IMR-90 (cell line): Measurements from ENCODE around the gene RRP1B.

Experiments
- MAZ ChIP-seq: IDR thresholded peaks from 2 replicates; pipeline ENCODE4 v1.6.1; 2012; ENCODE audit warnings: low read depth, mild to moderate bottlenecking, low read length, improper control_type of control experiment, moderate library complexity, borderline replicate concordance
- NFE2L2 ChIP-seq: fragments of 150-350 bp; IDR thresholded peaks from 2 replicates; pipeline ENCODE4 v1.6.1; 2016; ENCODE audit warnings: low read depth, mild to moderate bottlenecking, low read length
- POLR2A ChIP-seq: IDR thresholded peaks from 2 replicates; pipeline ENCODE4 v1.6.1; 2012; ENCODE audit warnings: mild to moderate bottlenecking, low read depth, low read length
- RAD21 ChIP-seq: IDR thresholded peaks from 2 replicates; pipeline ENCODE4 v1.6.1; 2012; ENCODE audit warnings: low read length, improper control_type of control experiment
- RCOR1 ChIP-seq: IDR thresholded peaks from 2 replicates; pipeline ENCODE4 v1.6.1; 2012; ENCODE audit warnings: mild to moderate bottlenecking, low read length, improper control_type of control experiment; ENCODE audit not compliant: insufficient replicate concordance
- SMC3 ChIP-seq: fragments of 150-350 bp; IDR thresholded peaks from 2 replicates; pipeline ENCODE4 v1.6.1; 2016; ENCODE audit warnings: low read depth, mild to moderate bottlenecking, antibody characterized with exemption, low read length, moderate library complexity
- TF ChIP-seq, protein P1 (sequence below): conservative IDR thresholded peaks from 2 replicates; pipeline ENCODE4 v1.5.1; 2012; ENCODE audit warnings: mild to moderate bottlenecking, low read depth, low read length, improper control_type of control experiment

DNA sequence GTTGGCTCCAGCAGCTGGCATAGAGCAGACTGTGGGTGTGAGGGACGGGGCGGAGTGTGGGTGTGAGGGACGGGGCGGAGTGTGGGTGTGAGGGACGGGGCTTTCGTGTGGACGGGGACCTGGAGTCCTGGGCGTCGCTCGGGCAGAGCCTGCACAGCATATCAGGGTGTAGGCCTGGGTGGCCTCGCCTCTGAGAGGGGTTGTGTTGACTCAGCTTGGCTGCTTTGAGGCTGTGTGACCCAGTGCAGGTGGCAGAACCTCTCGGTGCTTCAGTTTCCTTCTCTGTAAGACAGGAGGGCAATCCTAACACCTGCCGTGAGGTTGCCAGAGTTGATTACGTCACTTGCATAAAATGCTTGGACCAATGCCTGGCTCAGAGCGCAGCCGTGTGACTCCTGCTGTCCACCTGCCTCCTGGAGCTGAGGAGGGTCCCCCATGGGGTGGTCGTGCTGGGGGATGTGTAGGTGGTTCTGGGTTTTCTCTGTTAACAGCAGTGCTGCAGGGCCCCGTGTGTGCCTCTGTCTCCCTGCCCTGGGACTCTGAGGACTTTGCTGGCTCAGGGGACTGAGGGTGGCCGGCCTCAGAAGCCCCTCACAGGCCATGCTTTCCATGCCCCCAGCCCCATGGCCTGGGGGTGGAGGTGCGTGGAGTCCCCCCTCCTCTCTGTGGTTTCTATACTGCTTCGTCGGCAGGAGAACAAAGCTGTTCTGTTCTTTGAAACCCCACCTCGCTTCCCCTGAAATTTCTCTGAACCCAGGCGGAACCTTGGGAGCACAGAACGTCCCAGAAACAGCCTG, 75.0 kb downstream of the RRP1B start:
- TF ChIP-seq POLR2A (no peak), SMC3 (no peak), NFE2L2 (no peak), MAZ (no peak), RAD21 (no peak), RCOR1 (no peak)
- TF ChIP-seq, protein P1, sequence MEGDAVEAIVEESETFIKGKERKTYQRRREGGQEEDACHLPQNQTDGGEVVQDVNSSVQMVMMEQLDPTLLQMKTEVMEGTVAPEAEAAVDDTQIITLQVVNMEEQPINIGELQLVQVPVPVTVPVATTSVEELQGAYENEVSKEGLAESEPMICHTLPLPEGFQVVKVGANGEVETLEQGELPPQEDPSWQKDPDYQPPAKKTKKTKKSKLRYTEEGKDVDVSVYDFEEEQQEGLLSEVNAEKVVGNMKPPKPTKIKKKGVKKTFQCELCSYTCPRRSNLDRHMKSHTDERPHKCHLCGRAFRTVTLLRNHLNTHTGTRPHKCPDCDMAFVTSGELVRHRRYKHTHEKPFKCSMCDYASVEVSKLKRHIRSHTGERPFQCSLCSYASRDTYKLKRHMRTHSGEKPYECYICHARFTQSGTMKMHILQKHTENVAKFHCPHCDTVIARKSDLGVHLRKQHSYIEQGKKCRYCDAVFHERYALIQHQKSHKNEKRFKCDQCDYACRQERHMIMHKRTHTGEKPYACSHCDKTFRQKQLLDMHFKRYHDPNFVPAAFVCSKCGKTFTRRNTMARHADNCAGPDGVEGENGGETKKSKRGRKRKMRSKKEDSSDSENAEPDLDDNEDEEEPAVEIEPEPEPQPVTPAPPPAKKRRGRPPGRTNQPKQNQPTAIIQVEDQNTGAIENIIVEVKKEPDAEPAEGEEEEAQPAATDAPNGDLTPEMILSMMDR = no peak
